ENCODE measurements around the gene LZTFL1. TPM values are rescaled to one million over a fixed set of nuclear protein-coding genes. Genes with fewer than 3 reads are reported as not detected.
A peak's percentile ranks its signal among the peaks of the same experiment; 100 is the strongest.

Gene LZTFL1
- polyA plus RNA-seq, 1 donor, result 69.8 TPM

DNA sequence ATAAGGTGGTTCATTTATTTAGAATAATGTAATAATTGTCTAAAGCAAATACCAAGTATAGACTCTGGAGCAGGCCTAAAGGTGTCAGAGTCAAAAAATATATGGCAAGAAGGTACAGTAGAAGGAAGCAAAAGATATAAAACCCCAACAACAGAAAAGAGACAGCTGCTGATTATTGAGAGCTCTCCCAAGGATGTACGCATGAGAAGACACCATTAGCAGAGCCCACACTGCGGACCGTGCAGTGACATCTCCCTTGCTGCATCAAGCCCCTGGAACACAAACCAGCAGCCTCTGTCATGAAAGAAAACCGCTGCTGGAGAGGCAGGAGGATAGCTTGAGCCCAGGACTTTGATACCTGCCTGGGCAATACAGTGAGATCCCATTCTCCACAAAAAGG is 27.6 kb downstream of the LZTFL1 start:
- no peak for DNase-seq

GRCh38 chr3:45807681-45808540 is 34.0 kb downstream of the LZTFL1 start:
- no peak for DNase-seq

DNA sequence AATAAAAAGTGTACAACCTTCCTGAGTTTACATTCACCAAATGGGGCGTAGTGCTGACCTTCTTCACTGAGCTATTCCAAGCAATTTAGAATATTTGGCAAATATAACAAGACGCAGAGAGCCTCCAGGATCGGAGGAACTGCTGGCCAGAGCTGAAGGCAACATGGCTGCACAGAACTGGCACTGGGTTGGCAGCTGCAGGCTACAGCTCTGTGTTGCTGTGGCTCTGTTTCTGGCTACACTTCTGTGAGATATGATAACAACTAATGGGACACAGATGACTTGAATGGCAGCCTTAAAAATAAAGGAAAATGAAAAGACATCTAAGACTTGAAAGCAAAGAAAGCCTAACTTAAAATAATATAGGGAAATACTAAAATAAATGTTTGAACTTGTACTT is 34.8 kb downstream of the LZTFL1 start:
- DNase-seq, result no peak

GRCh38 chr3:45806072-45806471 is 35.8 kb downstream of the LZTFL1 start:
- no peak for DNase-seq

DNA sequence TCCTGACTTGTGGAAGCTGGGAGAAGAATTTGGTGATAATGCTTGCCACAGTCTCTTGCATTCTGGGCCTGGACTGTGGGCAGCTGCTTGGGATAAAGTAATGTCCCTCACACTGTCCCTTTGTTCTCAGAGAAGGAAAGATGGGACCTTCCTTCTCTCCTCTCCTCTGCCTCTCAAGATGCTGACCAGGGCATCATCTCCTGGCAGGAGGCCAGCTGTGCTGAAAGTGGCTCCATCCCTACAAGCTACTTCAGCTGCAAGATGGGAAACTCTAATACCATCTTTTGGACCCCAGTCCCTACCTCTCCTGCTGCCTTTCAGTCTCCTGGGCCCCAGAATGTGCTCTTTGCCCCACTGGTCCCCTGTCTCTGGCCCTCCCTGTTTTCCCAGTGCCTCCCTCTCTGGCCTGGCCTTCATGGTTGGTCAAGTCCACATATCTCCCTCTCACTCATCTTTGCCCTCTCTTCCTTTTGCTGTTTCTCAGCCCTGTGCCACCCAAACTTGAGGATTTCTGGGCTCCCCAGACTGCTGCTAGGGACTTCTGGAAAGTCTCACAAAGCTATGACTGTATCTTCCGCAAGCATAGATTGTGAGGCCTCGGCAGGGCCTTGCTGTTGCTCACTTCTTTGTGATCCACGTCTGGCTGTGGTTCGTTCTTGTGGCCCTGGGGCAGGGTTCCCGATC is 38.5 kb downstream of the LZTFL1 start:
- DNase-seq, result no peak

DNA sequence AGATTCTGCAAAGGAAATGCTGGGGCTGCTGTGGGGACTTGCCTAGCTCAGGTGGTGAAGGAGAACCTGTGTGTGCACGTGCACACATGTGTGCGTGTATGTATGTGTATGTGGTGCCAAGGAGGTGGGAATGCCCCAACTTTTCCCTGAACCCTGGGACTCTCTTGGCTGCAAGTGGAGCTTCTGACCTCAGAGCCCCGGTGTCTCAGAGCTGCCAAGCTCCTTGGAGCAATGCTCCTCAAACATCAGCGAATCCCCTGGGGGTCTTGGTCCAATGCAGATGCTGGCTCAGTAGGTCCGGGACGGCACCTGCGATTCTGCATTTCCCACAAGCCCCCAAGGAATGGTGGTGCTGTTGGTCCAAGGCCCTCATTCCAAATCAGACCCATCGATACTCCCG is 39.8 kb downstream of the LZTFL1 start:
- no peak for DNase-seq

- no peak for DNase-seq
Measured at GRCh38 chr3:45800611-45801010, 41.3 kb downstream of the LZTFL1 start.

GRCh38 chr3:45799586-45799985 is 42.3 kb downstream of the LZTFL1 start:
- no peak for DNase-seq

GRCh38 chr3:45798034-45798433 is 43.9 kb downstream of the LZTFL1 start:
- no peak for DNase-seq

GRCh38 chr3:45796902-45797637 is 44.8 kb downstream of the LZTFL1 start:
- DNase-seq, result no peak

DNA sequence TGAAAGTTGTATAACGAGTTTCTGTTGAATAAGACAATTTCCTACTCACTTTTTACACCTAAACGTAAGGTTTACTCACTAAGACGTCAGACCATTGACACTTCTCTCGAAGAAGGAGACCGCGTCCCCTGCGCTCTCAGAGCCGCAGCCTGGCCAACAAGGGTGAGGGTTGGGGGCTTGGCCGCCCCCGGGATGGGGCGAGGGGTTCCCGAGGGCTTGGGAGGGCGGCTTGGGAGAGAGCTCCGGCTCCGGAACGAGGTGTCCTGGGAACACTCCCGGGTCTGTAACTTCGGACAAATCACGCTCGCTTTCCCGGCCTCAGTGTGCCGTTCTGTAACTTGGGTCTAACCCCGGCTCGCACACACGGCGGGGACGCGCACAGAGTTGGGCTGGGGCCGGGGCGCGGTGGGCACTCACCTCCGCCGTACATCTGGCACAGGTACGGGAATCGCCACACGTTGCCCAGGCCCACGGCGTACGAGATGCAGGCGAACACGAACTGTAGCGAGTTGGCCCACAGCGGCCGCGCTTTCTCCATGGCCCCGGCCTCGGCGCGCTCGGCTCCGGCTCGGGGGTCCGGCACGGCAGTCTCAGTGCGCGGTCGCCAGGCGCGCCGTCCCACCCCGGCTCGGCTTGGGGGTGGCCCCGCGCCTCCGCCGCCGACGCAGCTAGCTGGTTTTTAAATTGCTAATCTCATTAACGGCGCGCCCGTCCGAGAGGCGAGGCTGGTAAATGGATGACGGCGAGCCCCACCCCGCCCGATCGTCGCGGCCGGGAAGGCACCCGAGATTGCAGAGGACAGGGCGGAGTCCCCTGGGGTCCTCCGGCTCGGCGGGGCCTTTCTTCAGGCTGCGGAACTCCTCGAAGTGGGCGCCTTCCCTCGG is 45.8 kb downstream of the LZTFL1 start, which contains the start of gene SLC6A20:
SLC6A20 (minus strand) TSS at position 655 of the 884 bp plus-strand sequence; CDS start at position 538, 117 bp downstream.
- DNase-seq, result no peak

GRCh38 chr3:45795509-45795881 is 46.4 kb downstream of the LZTFL1 start:
- peak; percentile 35 for DNase-seq

DNA sequence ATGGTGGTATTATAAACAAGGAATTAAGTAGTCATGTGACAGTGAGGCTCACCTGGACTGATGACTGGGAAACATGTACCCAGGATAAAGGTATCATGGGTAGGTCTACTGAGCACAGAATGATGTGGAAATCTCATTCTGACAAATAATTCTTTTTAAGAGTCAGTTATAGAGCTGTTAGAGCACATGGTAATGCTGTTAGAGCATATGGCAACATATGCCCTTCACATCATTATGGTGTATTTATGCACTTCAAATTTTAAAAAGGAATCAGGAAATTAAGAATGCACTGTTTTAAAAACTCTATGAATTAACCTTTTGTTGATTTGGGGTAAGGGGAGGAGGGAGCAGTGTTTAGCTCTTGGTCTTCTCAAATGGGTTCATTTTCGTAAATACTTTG is 47.3 kb downstream of the LZTFL1 start:
- no peak for DNase-seq

- no peak for DNase-seq
Measured at GRCh38 chr3:45794177-45794560, 47.8 kb downstream of the LZTFL1 start.

DNA sequence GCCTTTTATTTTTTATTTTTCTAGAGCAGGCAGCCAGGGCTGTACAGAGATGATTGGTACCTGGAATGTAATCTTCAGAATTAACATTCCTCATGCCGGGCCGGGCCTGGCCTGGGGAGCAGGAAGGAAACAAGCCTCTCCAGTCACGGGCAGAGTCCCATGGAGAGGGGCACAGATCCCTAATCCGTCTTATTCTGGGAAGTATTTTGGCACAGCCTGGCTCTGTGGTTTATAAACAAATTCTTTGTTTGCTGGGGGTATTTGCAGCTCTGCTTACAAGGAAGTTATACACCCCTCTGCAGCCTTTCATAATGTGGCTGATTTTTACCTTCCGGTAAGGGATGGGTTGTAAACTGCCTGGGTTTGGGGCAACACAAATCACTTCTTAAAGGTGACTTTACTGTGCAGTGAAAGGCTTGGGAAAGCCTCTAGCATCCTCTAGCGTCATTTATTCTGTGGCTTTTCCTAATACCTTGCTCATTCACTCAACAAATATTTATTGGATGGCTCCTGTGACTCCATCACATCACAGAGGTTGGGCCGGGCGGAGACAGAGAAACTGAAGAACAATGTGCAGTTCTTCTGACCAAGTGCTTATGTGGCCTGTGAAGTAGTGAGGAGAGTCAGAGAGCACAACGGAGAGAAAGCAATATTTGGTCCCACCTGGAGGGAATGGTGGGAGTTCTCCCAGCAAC is 48.3 kb downstream of the LZTFL1 start:
- no peak for DNase-seq

GRCh38 chr3:45792516-45793172 is 49.3 kb downstream of the LZTFL1 start:
- no peak for DNase-seq

DNA sequence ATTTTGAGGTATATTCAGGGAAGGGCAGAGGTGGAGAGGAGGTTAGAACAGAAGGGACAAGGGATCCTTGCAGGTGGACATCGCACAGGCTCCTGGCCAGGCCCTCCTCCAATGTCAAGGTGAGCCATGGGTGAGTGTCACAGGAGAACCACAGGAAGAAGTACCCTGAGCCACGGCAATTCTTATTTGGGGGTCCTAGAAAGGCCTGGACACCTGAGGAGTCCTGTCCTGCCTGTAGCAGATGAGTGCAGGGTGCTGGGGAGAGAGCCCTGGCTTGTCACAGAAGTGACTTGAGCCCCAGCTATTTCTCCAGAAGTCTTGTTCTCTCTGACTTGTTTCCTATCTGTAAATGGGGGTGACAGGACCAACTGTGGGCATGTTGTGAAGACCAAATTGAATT is 49.9 kb downstream of the LZTFL1 start:
- no peak for DNase-seq

GRCh38 chr3:45790596-45790995 is 51.3 kb downstream of the LZTFL1 start:
- DNase-seq, result no peak

- no peak for DNase-seq
Measured at GRCh38 chr3:45789235-45789812, 52.6 kb downstream of the LZTFL1 start.

DNA sequence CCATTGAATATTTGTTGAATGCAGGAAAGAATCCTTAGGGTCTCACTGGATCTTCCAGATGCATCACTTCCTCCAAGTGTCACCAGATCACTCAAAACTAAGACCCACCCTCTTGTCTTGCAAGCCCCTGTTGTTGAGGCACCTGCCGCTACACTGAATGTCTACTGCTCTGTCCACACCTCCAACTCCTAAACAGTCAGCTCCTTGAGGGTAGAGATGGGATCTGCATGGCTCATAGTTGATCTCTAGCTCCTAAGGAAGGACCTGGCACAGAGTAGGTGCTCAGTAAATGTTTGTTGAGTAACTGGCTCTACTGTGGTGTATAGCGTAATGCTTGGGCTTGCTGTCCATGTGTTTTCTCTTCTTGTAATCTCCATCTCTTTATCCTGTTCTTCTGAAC is 54.4 kb downstream of the LZTFL1 start:
- no peak for DNase-seq

Data from left kidney (tissue), 2 donors.